GM18867 (cell line): ENCODE data around the gene BICD2.
"Not testable (repeated sequence)": the region's sequence is repeated elsewhere in the genome, so short reads cannot be mapped to it uniquely, and the experiment has no call there.

Source experiments
- ATAC-seq: cut with Tn5 transposase; IDR thresholded peaks from one replicate; pipeline ENCODE4 v1.9.1; 2021; ENCODE audit warnings: mild to moderate bottlenecking, moderate library complexity; ENCODE audit not compliant: unreplicated experiment

The BICD2 gene

DNA sequence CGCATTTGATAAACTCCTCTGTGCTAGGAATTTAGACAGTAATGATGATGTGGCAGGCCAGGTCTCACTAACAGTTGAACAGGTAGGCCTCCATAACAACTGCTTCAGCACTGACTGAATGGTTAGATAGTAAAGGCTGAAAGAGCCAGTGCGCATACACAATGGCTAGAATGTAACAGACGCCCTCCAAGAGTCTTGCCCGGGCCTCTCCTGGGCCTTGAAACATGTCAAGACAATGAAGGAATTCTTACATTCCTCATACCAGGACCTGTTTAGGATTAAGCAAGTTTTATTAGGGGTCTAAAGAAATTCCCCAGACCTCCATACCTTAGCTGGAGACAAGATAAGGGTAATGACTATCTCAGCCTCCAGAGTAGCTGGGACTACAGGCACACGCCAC is 6.7 kb upstream of the BICD2 start:
- ATAC-seq, result no peak

GRCh38 chr9:92770360-92770995 is 5.8 kb upstream of the BICD2 start:
- ATAC-seq, result no peak

DNA sequence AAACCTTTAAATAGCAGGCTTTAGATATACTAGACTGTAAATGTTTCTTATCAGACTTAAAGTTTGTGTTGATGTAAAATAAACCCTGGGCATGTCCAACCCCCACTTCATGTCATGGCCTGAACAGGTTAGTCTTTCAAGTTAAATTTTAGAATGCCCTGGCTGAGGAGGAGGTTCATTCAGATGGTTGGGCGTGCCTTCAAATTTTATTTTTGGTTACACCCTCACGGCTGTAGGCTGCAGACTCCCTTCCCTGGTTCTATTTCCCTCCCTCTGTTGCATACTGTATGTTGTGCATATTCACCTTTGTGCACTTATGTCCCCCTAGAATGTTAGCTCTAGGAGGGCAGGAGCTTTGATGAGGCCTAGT is 5.3 kb upstream of the BICD2 start:
- ATAC-seq, result no peak

GRCh38 chr9:92769286-92769685 is 4.7 kb upstream of the BICD2 start:
- no peak for ATAC-seq

DNA sequence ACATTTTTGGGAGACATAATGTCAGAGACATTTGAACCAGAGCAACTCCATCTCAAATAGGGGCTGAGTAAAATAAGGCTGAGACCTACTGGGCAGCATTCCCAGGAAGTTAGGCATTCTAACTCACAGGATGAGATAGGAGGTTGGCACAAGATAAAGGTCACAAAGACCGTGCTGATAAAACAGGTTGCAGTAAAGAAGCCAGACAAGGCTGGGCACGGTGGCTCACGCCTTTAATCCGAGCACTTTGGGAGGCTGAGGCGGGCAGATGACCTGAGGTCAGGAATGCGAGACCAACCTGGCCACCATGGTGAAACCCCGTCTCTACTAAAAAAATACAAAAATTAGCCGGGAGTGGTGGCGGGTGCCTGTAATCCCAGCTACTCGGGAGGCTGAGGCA is 4.2 kb upstream of the BICD2 start:
- not testable (repeated sequence) for ATAC-seq

- no peak for ATAC-seq
These were observed 2.7 kb upstream of the BICD2 start for GRCh38 chr9:92767066-92768054.

DNA sequence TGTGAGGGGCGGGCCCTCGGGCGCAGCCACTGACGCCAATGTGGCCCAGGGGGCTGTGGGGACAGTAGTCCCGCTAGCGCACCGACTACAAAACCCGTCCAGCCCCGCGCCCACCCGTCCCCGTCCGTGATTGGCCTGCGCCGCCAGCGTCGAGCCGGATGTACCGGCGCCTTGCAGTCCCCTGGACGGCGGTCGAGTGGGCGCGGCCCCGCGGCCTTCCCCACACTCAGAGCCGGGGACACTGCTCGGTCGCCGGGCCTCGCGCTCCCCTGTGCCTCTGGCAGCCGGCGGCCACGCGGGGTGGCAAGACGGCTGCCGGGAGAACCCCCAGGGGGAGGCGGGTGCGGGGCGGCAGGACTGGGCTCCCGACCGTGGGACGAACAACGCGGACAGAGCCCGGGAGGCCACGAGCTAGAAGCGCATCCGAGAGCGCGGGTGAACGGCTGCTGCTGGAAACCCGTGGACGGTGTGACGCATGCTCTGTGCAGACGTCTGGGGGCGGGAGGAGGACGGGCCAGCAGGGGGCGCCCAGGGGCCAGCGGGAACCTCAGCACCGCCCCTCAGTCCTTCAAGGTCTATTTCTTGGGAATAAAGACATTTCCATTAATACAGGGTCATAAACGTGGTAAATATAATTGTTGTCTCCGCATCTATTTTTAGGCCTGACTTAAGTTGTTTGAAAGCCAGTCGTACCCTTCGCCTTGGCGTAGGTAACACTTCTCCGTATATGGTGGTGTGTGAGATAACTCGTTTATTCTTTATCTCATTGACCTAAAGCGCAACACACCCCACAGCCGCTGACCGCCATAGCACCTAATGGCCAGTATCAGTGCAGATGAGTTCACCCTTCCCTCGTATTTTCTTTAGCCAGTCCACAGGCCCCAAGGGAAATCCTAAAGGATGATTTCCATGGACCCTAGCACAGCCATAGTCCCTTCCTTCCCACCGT is 629 bp upstream of the BICD2 start:
- peak; percentile 89 for ATAC-seq

DNA sequence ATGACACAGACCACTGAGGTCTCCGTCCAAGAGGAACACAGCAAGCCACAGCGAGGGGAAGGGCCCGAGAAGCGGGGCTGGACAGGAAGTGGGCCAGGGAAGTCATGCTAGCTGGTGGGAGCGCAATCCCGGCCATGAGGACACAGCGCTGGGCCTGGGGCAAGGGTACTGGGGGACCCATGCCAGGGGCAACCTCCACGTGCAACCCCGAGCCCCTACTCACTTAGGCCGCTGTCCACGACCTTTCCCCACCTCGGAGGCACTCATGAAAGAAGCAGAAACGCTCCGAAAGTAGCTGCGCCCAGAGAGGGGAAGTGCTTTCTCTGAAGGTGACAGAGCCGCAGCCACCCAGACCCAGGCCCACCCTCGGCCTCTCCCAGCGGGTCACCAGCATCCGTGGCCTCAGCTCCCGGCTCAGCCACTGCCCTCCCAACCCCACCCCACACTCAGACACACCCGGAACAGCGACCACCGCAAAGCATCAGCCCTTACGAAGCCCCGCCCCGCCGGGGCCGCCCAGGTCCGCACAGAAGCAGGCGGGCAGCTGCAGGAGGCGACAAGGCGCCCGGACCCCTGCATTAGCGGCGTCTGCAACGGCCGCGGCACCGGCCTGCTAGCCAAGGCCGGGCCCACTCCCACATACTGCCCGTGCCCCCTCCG is 782 bp downstream of the BICD2 start:
- ATAC-seq, result peak; percentile 0

DNA sequence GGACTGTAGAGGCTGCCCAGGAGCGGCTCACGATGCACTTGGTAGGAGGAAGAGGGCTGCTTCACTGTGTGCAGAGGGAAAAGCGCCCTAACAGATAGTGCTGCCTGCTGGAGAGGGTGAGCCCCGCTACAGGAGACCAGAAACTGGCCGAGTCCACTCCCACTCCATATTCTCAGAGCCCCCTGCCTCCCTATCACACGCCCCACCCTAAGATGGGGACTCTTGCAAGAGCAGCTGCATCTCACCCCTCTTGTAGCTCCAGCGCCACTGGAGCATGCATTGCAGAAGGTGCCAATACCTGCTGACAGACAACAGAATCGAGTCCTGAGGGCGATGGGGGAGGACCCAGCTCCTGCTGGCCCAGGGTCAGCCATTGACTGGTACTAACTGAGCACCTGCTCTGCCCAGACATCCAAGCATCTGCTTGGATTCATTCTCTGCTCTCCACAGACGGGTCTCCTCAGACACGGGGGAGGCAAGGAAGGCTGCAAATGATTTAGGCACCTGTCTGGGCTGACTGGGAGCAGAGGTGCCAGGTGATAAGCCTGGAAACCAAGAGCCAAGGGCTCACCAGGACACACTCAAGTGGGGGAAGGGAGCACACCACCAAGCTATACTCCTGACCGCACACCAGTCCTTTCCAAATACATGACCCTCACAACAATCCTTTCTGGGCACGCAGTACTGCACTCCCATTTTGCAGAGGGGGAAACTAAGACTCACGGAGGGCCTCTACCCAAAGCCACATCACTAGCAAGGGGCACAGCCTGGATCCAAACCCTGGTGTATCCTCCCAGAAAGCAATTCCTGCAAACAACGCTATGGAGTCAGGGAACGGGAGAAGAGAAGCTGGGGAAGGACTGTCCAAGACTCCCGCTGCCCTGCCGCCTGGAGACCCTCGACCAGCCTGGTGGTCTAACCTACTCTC is 1.6 kb downstream of the BICD2 start:
- ATAC-seq, result no peak

DNA sequence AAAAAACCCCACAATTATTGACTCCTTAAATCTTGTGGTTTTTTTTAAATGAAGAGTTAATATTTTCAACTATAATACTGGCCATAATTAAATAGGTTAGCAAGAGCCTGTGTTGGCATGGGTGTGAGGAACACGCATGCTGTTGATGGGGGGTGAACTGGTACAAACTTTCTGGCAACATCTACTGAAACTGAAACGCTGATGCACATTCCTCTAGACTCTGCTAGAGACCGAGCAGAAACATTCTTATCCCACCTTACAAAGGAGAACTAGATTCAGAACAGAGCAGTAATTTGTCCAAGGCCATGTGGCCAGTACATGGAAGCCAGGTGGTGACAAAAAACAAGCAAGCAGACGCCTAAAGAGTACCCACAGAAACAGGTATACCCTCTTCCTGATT is 2.4 kb downstream of the BICD2 start:
- no peak for ATAC-seq

DNA sequence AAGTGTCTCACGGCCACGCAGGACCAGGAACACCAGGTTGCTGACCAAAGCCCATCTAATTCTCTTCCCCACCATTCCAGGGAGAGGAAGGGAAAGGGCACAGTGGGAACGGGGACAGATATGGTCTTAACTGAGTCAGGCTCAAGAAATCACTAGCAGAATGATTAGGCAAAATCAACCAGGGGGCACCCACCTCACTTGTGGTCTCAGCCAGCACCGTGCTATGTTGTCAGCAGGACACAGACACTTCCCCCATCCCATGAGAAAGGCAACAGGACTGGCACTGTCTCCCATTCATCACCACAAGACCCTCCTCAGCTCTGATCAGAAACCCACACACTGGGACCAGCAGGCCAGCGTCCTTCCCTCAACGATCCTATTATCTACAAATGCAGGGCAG is 2.9 kb downstream of the BICD2 start:
- ATAC-seq, result no peak

GRCh38 chr9:92760494-92760893 is 4.1 kb downstream of the BICD2 start:
- no peak for ATAC-seq

- ATAC-seq, result no peak
These were observed 4.6 kb downstream of the BICD2 start for GRCh38 chr9:92760070-92760469.

DNA sequence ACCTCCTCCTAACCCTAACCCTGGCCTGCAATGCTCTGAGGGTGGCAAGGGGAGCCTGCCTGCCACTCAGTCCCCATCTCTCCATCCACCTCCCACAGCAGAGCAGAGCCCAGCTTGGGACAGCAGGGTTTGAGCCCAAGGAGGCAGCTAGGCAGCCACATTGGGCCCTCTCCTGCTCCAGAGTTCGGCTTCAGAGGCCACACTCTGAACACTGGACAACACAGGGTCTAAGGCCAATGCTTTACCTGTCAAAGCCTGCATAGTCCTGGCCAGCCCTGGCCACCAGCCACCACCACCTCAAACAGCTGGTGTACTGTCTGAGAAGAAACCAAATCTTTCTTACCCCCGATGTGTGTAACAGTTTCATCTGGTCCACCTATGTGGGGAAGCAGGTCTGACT is 5.2 kb downstream of the BICD2 start:
- no peak for ATAC-seq

DNA sequence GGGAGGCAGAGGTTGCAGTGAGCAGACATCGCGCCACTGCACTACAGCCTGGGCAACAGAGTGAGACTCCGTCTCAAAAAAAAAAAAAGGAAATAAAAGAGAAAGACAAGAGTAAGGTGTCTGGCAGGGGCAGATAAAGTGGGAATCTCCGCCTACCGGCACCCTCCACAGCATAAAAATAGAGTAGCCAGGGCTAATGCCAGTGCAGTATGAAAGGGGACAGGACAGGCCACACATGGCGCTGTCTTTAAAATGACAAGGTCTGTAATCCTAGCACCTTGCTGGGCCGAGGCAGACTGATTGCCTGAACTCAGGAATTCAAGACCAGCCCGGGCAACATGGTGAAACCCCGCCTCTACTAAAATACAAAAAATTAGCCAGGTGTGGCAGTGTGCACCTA is 7.8 kb downstream of the BICD2 start:
- ATAC-seq, result no peak

DNA sequence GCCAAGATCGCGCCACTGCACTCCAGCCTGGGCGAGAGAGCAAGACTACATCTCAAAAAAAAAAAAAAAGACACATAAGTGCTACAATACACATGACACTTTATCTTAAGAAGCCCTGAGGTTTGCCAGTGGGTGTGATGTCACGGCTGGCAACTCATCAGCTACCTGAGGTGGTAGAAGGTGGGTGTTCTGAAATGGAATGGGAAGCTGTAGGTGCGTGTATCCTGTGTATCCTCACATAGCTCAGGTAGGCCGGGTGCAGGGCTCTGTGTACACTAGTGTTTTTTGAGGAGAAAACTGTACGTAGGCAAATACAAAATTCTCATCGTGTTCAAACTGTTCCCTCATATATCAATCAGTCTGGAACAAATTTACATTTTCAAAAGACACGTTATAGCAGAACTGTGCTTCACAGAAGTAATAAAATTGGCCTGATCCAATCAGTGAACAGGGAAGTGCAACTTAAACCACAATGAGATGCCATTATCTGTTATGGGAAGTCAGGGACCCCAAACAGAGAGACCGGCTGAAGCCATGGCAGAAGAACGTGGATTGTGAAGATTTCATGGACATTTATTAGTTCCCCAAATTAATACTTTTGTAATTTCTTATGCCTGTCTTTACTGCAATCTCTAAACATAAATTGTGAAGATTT is 10.4 kb downstream of the BICD2 start:
- ATAC-seq, result no peak

- no peak for ATAC-seq
These were observed 11.7 kb downstream of the BICD2 start for GRCh38 chr9:92752812-92753404.

GRCh38 chr9:92749934-92750315 is 14.7 kb downstream of the BICD2 start:
- ATAC-seq, result no peak
